Vagina (tissue), 2 donors: ENCODE results near the gene IL11RA.

Experiments
- CTCF ChIP-seq, 3 experiments: fragments of 450-650 bp in 2 of 3; fragments of 200-600 bp in 1 of 3; sonication (generic) in 1 of 3; IDR thresholded peaks; one replicate each; pipeline ENCODE4 v1.5.1; 2017 to 2019; ENCODE audit warnings: antibody characterized with exemption in 3 of 3, mild to moderate bottlenecking in 2 of 3, moderate library complexity in 2 of 3
- POLR2A ChIP-seq, 2 donors: fragments of 450-650 bp; IDR thresholded peaks; one replicate each; pipeline ENCODE4 v1.6.1; 2017; ENCODE audit warnings: antibody characterized with exemption in 2 of 2, mild to moderate bottlenecking in 2 of 2, moderate library complexity in 2 of 2
- POLR2AphosphoS5 ChIP-seq, 2 donors: sonication (generic); formaldehyde crosslinking; IDR thresholded peaks; one replicate each; pipeline ENCODE4 v1.9.0; 2017; ENCODE audit warnings: antibody characterized with exemption in 2 of 2, mild to moderate bottlenecking in 2 of 2, low read depth in 1 of 2; ENCODE audit not compliant: insufficient read depth in 1 of 2

- no peak for TF ChIP-seq POLR2A (IDR thresholded peaks at IDR 0.05)
- TF ChIP-seq CTCF (IDR thresholded peaks at IDR 0.05): no peak
- TF ChIP-seq POLR2AphosphoS5 (IDR thresholded peaks at IDR 0.05; ENCODE audit: insufficient read depth in 1 of 2, low read depth in 1 of 2): no peak
These were observed 9.3 kb upstream of the IL11RA start for GRCh38 chr9:34642679-34643078.
